GM12878 (cell line): Measurements from ENCODE around the gene ROCK2. TPM values are rescaled to one million over a fixed set of nuclear protein-coding genes. Genes with fewer than 3 reads are reported as not detected.

Experiments
- ATAC-seq: fragments of 200-7000 bp; cut with Tn5 transposase; 3 replicates; pipeline ENCODE4 v1.9.1; 2020; ENCODE audit warnings: mild to moderate bottlenecking, moderate library complexity
- BruUV-seq: library from RNA; stranded (reverse); fragments of 400-500 nt; replicated peaks from 2 replicates; lab custom pipeline; 2021; lab: Mats Ljungman, UMichigan
- CTCF ChIA-PET: fragments of 300-600 bp; sonication (Branson Sonifier 250); formaldehyde crosslinking; extraction: SDS; loops from one replicate; lab custom pipeline; 2021; ENCODE audit warnings: inconsistent platforms; lab: Yijun Ruan, JAX
- POLR2A ChIA-PET: fragments of 350-600 bp; formaldehyde crosslinking; extraction: SDS; loops from one replicate; lab custom pipeline; 2021; ENCODE audit warnings: inconsistent platforms; lab: Charles Lee
- RAD21 ChIA-PET: fragments of 300-600 bp; sonication (Branson Sonifier 250); formaldehyde crosslinking; loops from one replicate; lab custom pipeline; 2023; ENCODE audit warnings: antibody characterized with exemption; ENCODE audit not compliant: unreplicated experiment; lab: Charles Lee
- SMC1A ChIA-PET: fragments of 300-600 bp; sonication (Branson Sonifier 250); formaldehyde crosslinking; loops from one replicate; lab custom pipeline; 2023; ENCODE audit not compliant: unreplicated experiment, uncharacterized antibody; lab: Charles Lee
- DNase-seq: peaks from one replicate; pipeline ENCODE4 v3.0.0-alpha.2; 2011; ENCODE audit warnings: low read depth, low spot score
- FAIRE-seq: peaks from 3 replicates; lab custom pipeline; 2011; peaks lifted over from hg19 to GRCh38; lab: Jason Lieb, UNC
- H2AFZ ChIP-seq: 2 replicates; pipeline ENCODE4 v1.6.0; 2011; ENCODE audit warnings: low read depth, low read length, control low read depth; ENCODE audit not compliant: control insufficient read depth
- H3K27ac ChIP-seq: 2 replicates; pipeline ENCODE4 v1.5.1; 2011; ENCODE audit warnings: control low read depth; ENCODE audit not compliant: control insufficient read depth, insufficient read depth
- H3K27me3 ChIP-seq, 2 experiments: replicated peaks in 1 of 2; 2 replicates each; pipeline versions ENCODE4 v1.6.0 to v1.6.1; 2011; ENCODE audit warnings: low read length in 1 of 2; ENCODE audit not compliant: control insufficient read depth in 2 of 2, insufficient read depth in 2 of 2
- H3K36me3 ChIP-seq, 2 experiments: 2 replicates each; pipeline ENCODE4 v1.5.1; 2011; ENCODE audit warnings: low read length in 1 of 2; ENCODE audit not compliant: control insufficient read depth in 2 of 2, insufficient read depth in 2 of 2
- H3K4me1 ChIP-seq: 2 replicates; pipeline ENCODE4 v1.6.1; 2011; ENCODE audit warnings: mild to moderate bottlenecking, low read length, moderate library complexity, mixed read lengths; ENCODE audit not compliant: control insufficient read depth, insufficient read depth
- H3K4me2 ChIP-seq: 2 replicates; pipeline ENCODE4 v1.6.0; 2011; ENCODE audit warnings: control low read depth; ENCODE audit not compliant: control insufficient read depth, insufficient read depth
- H3K4me3 ChIP-seq: fragments of 200-600 bp; sonication (generic); 2 replicates; pipeline ENCODE4 v1.5.1; 2016
- H3K79me2 ChIP-seq: 2 replicates; pipeline ENCODE4 v1.6.0; 2011; ENCODE audit warnings: low read length; ENCODE audit not compliant: control insufficient read depth, insufficient read depth
- H3K9ac ChIP-seq: 2 replicates; pipeline ENCODE4 v1.8.0; 2011; ENCODE audit warnings: low read length, control low read depth, mixed read lengths; ENCODE audit not compliant: control insufficient read depth, insufficient read depth
- H3K9me3 ChIP-seq: replicated peaks from 3 replicates; pipeline ENCODE4 v1.5.1; 2011; ENCODE audit warnings: mild to moderate bottlenecking, low read length; ENCODE audit not compliant: control insufficient read depth, insufficient read depth
- H4K20me1 ChIP-seq: 2 replicates; pipeline ENCODE4 v1.6.0; 2011; ENCODE audit not compliant: control insufficient read depth, insufficient read depth
- ATF3 ChIP-seq: IDR thresholded peaks from 2 replicates; pipeline ENCODE4 v1.6.1; 2011; ENCODE audit warnings: low read depth, mild to moderate bottlenecking, low read length, moderate library complexity, borderline replicate concordance; ENCODE audit errors: extremely low read depth
- CHD1 ChIP-seq: IDR thresholded peaks from 2 replicates; pipeline ENCODE4 v1.6.1; 2012; ENCODE audit warnings: low read depth, low read length, improper control_type of control experiment
- ELK1 ChIP-seq: IDR thresholded peaks from 2 replicates; pipeline ENCODE4 v1.6.1; 2012; ENCODE audit warnings: low read depth, low read length, improper control_type of control experiment
- ETV6 ChIP-seq, 2 experiments: fragments of 450-650 bp in 1 of 2; IDR thresholded peaks in 1 of 2; conservative IDR thresholded peaks in 1 of 2; 2 replicates each; pipeline ENCODE4 v1.6.1; 2014; ENCODE audit warnings: antibody characterized with exemption in 1 of 2, borderline replicate concordance in 1 of 2, low read depth in 1 of 2, mild to moderate bottlenecking in 1 of 2, moderate library complexity in 1 of 2
- HCFC1 ChIP-seq: fragments of 150-350 bp; IDR thresholded peaks from 2 replicates; pipeline ENCODE4 v1.6.1; 2014; ENCODE audit warnings: low read length
- IKZF2 ChIP-seq, 2 experiments: fragments of 450-650 bp; IDR thresholded peaks; 2 replicates each; pipeline ENCODE4 v1.6.1; 2017; ENCODE audit warnings: mild to moderate bottlenecking in 2 of 2, moderate library complexity in 2 of 2
- JUNB ChIP-seq: IDR thresholded peaks from 2 replicates; pipeline ENCODE4 v1.6.1; 2016; ENCODE audit warnings: antibody characterized with exemption, mild to moderate bottlenecking
- MEF2B ChIP-seq: fragments of 450-650 bp; IDR thresholded peaks from 2 replicates; pipeline ENCODE4 v1.6.1; 2018; ENCODE audit warnings: mild to moderate bottlenecking, moderate library complexity; ENCODE audit not compliant: partially characterized antibody, poor library complexity, severe bottlenecking
- MYC ChIP-seq: IDR thresholded peaks from 2 replicates; pipeline ENCODE4 v1.6.1; 2011; ENCODE audit warnings: mild to moderate bottlenecking, low read length, moderate library complexity, inconsistent platforms; ENCODE audit not compliant: insufficient read depth, insufficient replicate concordance, insufficient read length, severe bottlenecking
- NBN ChIP-seq: fragments of 450-650 bp; IDR thresholded peaks from 2 replicates; pipeline ENCODE4 v1.6.1; 2016
- SP1 ChIP-seq: IDR thresholded peaks from one replicate; pipeline ENCODE4 v1.6.1; 2011; ENCODE audit warnings: low read depth, low read length
- ZSCAN29 ChIP-seq: fragments of 450-650 bp; IDR thresholded peaks from 2 replicates; pipeline ENCODE4 v1.6.1; 2017; ENCODE audit warnings: mild to moderate bottlenecking, moderate library complexity
- WGBS: methylation state at CpG from one replicate; pipeline ENCODE4 v1.1.6; 2016; ENCODE audit warnings: low lambda C conversion rate; ENCODE audit not compliant: insufficient replicate concordance, insufficient coverage; ENCODE audit errors: missing lambda C conversion rate; 5-methylcytosine and 5-hydroxymethylcytosine counted together
- in situ Hi-C: fragments of 300-500 bp; cut with MboI; formaldehyde crosslinking; loops from 9 replicates; pipeline ENCODE4 v1.14.3; 2018; ENCODE audit warnings: mixed read lengths
- intact Hi-C: fragments of 100-400 bp; cut with micrococcal nuclease; formaldehyde crosslinking; loops from one replicate; pipeline ENCODE4 v1.14.2; 2022; ENCODE audit not compliant: unreplicated experiment
- polyA plus RNA-seq, 11 experiments: library from polyadenylated mRNA; depleted of rRNA in 4 of 11; unstranded in 6 of 11; stranded (reverse) in 5 of 11; fragments of >200 nt; fragmentation: Nextera tagmentation in 4 of 11; fragmentation: Illumina TruSeq in 1 of 11; extraction: Ambion mirVana in 4 of 11; extraction: Trizol in 1 of 11; gene quantifications; 1 replicate in 1 of 11; 2 replicates in 10 of 11; pipeline versions ENCODE4 v1.2.1 to v1.2.3, GENCODE V29; 2011 to 2016; ENCODE audit warnings: inconsistent platforms in 2 of 11, missing spikeins in 2 of 11, low read depth in 1 of 11
- total RNA-seq, 4 experiments: library from RNA; depleted of rRNA in 3 of 4; stranded (reverse); fragments of >200 nt in 3 of 4; fragmentation: Illumina TruSeq in 1 of 4; extraction: Trizol in 1 of 4; gene quantifications; 2 replicates each; pipeline versions ENCODE4 v1.2.1 to v1.2.3, GENCODE V29; 2013 to 2021
- TF ChIP-seq, protein P1 (sequence below): fragments of 450-650 bp; IDR thresholded peaks from 2 replicates; pipeline ENCODE4 v1.6.1; 2014; ENCODE audit warnings: mild to moderate bottlenecking

The ROCK2 gene
- total and polyA plus RNA-seq, 10 of the 15 experiments (the other 5 are each of a cell fraction or from before 2014, with no cell fraction given): 4.6 to 22.1 (median 8.3) TPM

DNA sequence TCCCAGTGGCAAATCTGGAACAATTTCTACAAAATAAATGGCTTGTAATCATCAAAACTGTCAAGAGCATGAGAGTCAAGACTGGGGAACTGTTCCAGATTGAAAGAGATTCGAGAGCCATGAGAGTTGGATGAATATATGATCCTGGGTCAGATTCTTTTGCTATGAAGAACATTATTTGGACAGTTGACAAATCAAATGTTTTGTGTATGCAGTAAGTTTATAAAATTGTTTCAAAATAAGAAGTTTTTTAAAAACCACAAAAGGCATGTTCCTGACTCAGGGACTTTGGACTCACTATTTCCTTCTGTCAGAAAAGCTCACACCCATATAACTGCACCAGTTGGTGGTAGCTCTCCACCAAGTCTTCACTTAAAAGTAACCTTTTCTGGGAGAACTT, 38.5 kb downstream of the ROCK2 start:
- POLR2A ChIA-PET: interaction anchor here (0.5 kb wide), 2 partner anchors 159 to 1004 kb away, joined by 4 to 5 read pairs; no protein-coding TSS in a partner anchor

More for the DNA sequence above, 38.5 kb downstream of the ROCK2 start:
- Histone ChIP-seq H3K36me3 (no peaks in the 10 kb centered on the region), H2AFZ (no peak overlapping the region), H3K9ac (no peak overlapping the region), H3K4me1 (no peaks in the 10 kb centered on the region), H3K79me2 (peaks cover 5% of the 10 kb centered on the region), H3K4me3 (no peak overlapping the region), H3K27ac (no peak overlapping the region), H3K27me3 (no peaks in the 10 kb centered on the region), H3K4me2 (no peak overlapping the region), H4K20me1 (no peaks in the 10 kb centered on the region), H3K9me3 (no peaks in the 10 kb centered on the region)
- 44% methylated on average over 1 of the region's 1 CpG for WGBS
- TF ChIP-seq MYC (no peak), ZSCAN29 (no peak), IKZF2 (IDR thresholded peaks at IDR 0.05) (no peak), ETV6 (conservative IDR thresholded peaks at IDR 0.05 in 1 of 2, IDR thresholded peaks at IDR 0.05 in 1 of 2; ENCODE audit: borderline replicate concordance in 1 of 2, low read depth in 1 of 2) (no peak), ATF3 (no peak), NBN (no peak), HCFC1 (no peak), ELK1 (no peak), MEF2B (no peak), JUNB (no peak), SP1 (no peak), CHD1 (no peak)
- TF ChIP-seq, protein P1, sequence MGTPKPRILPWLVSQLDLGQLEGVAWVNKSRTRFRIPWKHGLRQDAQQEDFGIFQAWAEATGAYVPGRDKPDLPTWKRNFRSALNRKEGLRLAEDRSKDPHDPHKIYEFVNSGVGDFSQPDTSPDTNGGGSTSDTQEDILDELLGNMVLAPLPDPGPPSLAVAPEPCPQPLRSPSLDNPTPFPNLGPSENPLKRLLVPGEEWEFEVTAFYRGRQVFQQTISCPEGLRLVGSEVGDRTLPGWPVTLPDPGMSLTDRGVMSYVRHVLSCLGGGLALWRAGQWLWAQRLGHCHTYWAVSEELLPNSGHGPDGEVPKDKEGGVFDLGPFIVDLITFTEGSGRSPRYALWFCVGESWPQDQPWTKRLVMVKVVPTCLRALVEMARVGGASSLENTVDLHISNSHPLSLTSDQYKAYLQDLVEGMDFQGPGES: no peak
- RAD21 ChIA-PET: no interaction called here
- ATAC-seq (no peak), FAIRE-seq (no peak), DNase-seq (no peak)
- SMC1A ChIA-PET: interaction anchor here (0.5 to 1.3 kb wide), 3 partner anchors 8 to 470 kb away, joined by 3 to 4 read pairs (median 3); no protein-coding TSS in a partner anchor
- intact Hi-C loops: no loop called here
- no TSS peak for BruUV-seq
- in situ Hi-C loops: no loop called here
- CTCF ChIA-PET: interaction anchor here (0.9 to 1.3 kb wide), 2 partner anchors 9 to 144 kb away, joined by 3 to 5 read pairs; no protein-coding TSS in a partner anchor
